Measurements from ENCODE around the gene WNT9A. TPM values are rescaled to one million over a fixed set of nuclear protein-coding genes. Genes with fewer than 3 reads are reported as not detected.

Gene WNT9A
- total RNA-seq = 1.6 and 2.8 TPM in 2 replicates

GRCh38 chr1:227947676-227948492 is at the start of gene WNT9A:
Gene WNT9A (minus strand): TSS chr1:227947932. CDS start chr1:227947887, 45 bp downstream.

Other genes starting within 250 kb of the WNT9A start
- 20.8 and 31.3 TPM in 2 replicates for gene JMJD4, start 212.6 kb downstream of the WNT9A start, total RNA-seq
- gene SNAP47, start 212.5 kb downstream of the WNT9A start, total RNA-seq = 63.5 and 69.9 TPM in 2 replicates
- not detected in 2 replicates for gene PRSS38, start 132.3 kb downstream of the WNT9A start, total RNA-seq
- not detected in 2 replicates for gene WNT3A, start 59.1 kb upstream of the WNT9A start, total RNA-seq
- 170 and 203 TPM in 2 replicates for gene ARF1, start 134.8 kb upstream of the WNT9A start, total RNA-seq
- gene C1orf35, start 155.4 kb upstream of the WNT9A start, total RNA-seq = 8.2 and 9.3 TPM in 2 replicates
- 59.7 and 75.2 TPM in 2 replicates for gene MRPL55, start 161.4 kb upstream of the WNT9A start, total RNA-seq
- 499 and 617 TPM in 2 replicates for gene GUK1, start 192.3 kb upstream of the WNT9A start, total RNA-seq
- gene GJC2, start 202.0 kb upstream of the WNT9A start, total RNA-seq = 4.7 and 10.1 TPM in 2 replicates
- 3.3 TPM in 2 replicates for gene IBA57, start 217.9 kb upstream of the WNT9A start, total RNA-seq

All from bronchial smooth muscle cell (primary cell).